NCI-H146 (cell line): ENCODE data around the gene ZFPM1.
"Not testable (repeated sequence)": the region's sequence is repeated elsewhere in the genome, so short reads cannot be mapped to it uniquely, and the experiment has no call there.

Source experiments
- DNase-seq: peaks from one replicate; lab custom pipeline; 2025; lab: John Stamatoyannopoulos, UW

The ZFPM1 gene

DNA sequence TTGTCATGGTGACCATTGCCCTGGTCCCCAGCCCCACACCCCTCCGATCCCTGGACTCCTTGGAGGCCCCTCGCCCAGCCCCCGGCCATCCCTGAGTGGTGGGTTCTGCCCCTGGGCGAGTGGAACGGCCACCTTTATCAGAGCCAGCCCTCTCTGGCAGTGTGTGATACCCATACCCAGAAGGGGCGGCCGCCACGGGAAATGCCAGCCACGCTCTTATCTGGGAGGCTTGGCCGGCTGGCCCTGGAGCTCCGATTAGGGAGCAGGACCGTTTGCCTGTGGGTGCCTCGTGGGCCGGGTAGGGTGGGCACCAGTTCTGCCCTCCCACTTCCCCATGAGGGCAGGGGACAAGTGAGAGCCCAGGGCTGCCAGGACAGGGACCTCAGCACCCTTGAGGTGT, 58.8 kb downstream of the ZFPM1 start:
- no peak for DNase-seq

DNA sequence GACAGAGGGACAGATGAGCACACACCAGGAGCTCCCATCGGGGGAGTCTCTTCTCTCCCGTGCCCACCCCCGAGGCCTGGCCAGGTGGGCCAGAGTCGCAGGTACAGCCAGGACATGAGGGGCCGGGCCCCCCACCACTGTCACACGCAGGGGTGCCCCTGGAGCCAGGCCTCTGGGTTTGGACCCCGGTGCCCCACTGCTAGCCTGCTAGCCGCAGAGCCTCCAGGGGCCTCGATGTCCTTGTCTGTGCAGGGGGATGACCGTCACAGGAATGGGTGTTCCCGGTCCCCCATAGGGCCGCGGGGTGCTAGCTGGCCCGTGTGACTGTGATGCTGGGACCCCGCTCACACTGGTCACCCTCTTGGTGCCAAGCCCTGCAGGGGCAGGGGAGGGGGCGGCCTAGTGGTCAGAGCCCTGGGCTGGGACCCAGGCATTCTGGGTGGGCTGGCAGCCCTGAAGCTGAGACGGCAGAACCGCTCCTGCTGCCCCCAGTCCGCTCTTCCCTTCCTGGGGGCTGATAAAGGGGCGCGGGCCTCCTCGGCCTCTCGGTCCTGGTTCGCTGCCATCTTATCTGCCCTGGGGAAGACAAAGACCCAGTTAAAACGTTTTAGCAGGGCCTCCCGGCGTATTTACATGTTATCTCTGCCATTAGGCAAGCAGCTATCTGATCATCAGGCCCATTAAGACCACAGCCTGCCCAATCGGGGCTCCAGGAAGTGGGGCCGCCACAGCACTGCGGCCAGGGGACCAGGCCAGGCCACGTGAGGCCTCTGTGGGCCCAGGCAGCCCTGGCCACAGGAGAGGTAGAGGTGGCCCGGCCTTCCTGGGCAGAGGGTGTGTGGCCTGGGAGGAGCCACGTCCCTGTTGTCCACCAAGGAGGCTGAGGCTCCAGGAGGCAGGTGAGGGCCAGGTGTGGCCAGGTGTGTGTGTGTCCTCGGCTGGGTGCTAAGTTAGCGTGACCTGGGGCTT, 59.9 kb downstream of the ZFPM1 start:
- no peak for DNase-seq

- no peak for DNase-seq
These were observed 61.0 kb downstream of the ZFPM1 start for GRCh38 chr16:88514070-88514469.

DNA sequence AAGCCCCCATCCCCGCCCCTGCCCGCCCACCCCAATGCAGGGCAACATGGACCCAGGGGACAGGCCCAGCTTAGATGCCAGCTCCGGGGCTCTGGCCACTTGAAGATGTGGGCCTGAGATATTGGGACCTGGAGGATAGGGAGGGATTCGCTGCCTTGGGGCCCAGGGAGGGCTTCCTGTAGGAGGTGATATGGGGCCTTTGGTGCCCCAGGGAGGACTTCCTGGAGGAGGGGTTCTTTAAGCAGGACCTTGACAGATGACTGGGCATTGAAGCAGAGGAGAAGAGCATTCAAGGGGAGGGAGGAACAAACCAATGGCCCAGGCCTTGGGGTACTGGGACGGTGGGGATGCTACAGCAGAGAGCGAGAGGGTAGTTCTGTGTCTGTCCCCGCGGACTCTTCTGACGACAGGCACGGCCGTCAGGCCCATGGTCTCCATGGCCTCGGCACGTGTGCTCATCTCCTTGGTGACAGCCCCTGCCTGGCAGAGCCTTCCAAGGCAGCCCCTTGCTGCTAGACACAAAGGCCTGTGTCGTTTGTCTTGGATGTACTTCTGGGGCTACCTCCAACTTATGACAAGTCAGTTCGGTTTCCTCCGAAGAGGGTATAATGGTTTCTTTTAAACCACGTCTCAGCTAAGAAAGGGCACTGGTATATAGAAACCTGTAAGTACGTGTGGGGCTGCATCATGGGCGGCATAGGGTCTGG, 61.6 kb downstream of the ZFPM1 start:
- DNase-seq = no peak

- no peak for DNase-seq
These were observed 62.3 kb downstream of the ZFPM1 start for GRCh38 chr16:88515371-88515770.

GRCh38 chr16:88515925-88516594, 63.0 kb downstream of the ZFPM1 start:
- no peak for DNase-seq

DNA sequence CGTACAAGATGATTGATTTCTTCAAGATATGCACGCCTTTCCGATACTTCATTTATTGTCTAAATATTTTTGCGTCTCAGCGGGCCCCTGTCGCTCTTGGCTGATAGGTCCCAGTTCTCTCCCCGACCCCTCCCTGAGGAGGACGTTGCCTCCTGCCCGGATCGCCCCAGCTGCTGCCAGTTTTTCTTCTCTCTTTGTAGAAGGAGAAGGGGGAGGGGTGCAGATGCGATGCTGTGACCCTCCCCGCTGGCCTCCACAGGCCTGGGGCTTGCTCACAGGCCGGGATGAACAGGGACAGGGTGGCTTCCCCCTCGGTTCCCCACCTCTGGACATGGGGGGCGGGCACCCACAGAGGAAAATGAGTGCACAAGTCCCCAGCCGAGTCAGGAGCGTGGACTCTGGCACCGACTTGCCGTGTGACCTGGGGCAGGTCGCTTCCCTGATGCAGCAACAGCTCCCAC, 63.6 kb downstream of the ZFPM1 start:
- DNase-seq = no peak

- DNase-seq = not testable (repeated sequence)
These were observed 64.2 kb downstream of the ZFPM1 start for GRCh38 chr16:88517208-88517774.

DNA sequence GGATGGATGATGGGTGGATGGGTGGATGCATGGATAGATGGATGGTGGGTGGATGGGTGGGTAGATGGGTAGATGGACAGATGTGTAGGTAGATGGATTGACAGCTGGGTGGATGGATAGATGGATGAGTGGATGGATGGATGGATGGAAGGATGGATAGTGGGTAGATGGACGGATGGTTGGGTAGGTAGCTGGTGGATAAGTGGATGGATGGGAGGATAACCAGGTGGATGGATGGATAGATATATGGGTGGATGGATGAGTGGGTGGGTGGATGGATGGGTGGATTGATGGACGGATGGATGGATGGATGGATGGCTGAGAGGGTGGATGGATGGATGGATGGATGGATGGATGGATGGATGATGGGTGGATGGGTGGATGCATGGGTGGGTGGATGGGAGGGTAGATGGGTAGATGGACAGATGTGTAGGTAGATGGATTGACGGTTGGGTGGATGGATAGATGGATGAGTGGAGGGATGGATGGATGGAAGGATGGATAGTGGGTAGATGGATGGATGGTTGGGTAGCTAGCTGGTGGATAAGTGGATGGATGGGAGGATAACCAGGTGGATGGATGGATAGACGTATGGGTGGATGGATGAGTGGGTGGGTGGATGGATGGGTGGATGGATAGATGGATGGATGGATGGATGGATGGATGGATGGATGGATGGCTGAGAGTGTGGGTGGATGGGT, 65.5 kb downstream of the ZFPM1 start:
- DNase-seq = not testable (repeated sequence)

DNA sequence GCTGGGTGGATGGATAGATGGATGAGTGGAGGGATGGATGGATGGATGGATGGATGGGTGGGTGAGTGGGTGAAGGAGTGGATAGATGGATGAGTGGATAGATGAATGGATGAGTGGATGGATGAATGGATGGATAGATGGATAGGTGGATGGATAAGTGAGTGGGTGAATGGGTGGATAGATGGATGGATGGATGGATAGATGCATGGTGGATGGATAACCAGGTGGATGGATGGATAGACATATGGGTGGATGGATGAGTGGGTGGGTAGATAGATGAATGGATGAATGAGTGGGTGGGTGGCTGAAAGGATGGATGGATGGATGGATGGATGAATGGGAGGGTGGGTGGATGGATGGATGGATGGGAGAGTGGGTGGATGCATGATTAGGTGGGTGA, 66.2 kb downstream of the ZFPM1 start:
- no peak for DNase-seq

- DNase-seq = no peak
These were observed 67.0 kb downstream of the ZFPM1 start for GRCh38 chr16:88519938-88520653.

- DNase-seq = no peak
These were observed 68.6 kb downstream of the ZFPM1 start for GRCh38 chr16:88521674-88522073.

GRCh38 chr16:88522276-88522949, 69.3 kb downstream of the ZFPM1 start:
- no peak for DNase-seq

DNA sequence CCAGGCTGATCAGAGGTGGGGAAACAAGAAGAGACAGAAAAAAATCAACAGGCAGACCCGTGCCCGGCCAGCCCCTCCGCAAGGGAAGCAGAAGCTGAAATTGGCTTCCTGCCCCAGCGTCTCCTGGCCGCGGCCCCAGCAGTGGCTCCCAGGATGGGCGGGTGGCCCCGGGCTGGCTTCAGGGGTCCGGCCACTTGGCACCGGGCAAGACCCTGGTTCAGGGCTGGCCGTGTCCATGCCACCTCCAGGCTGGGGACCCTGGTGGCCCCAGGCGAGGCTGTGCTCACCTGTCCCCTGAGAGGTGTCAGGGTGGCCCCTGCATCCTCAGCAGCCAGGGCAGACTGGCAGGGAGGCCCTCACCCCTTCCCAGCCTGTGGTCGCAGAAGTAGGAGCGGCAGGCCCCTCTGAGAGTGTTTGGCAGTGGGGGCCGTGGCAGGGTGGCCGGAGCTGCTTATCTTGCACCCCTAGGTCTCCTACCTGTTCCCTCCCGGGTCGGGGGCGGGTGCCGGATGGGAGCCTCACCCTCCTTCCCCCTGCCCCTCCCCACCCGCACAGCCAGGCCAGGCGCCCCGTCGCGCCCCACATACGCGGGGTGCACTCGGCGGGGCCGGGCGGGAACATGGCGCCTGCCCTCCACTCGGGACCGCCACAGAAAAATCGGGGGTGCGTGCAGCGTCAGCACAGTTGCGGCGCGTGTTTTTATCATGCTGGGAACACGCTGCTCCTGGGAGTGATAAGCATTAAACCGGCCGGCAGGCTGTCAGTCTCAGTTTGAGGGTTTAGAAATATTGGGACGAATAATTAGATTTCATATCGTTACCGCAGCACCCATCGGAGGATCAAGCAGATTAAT, 70.5 kb downstream of the ZFPM1 start:
- DNase-seq = no peak

DNA sequence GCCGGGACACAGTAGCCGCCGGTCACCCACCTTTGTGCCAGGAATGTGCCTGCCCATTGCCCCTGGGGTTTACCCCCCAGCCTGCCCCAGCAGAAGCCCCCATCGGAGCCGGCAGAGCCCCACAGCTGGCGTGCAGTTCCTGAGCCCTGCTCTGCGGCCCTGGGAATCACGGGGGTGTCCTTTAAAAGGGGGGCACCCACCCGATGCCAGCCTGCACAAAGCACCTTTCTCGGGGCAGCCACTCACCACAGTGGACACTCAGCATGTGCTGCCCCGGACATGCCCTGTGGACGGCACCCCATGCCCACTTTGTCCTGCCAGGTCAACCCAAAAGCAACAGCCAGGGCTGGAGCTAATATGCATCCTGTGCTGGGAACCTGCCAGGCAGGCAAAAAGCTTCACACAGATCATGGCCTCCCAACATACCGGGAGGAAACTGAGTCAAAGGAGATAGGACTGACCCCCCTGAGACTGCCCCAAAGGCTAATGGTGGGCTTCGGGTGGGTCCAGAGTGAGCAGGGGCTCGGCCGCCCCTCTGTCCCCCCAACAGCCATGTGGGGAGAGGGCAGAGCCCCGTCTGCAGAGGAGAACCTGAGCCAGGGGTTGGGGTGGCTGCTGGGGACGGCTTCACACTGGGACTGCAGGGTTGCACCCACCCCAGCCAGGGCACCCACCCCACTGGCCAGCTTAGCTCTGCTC, 71.3 kb downstream of the ZFPM1 start:
- no peak for DNase-seq

GRCh38 chr16:88524973-88525662, 72.0 kb downstream of the ZFPM1 start:
- DNase-seq = no peak

DNA sequence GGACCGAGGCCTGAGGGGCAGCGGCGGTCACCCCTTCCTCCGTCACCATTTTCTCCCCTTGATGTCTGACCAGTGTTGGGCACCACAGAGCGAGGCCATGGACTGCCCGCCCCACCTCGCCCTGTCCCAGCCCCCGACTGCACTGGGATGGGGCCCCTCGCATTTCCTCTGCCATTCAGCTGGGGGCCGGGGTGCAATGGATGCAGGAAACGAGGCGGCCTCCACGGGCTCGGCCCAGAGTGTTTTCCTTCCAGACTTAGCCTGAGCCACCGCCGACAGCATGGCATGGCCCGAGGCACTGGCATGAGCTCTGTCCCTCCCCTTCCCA, 72.5 kb downstream of the ZFPM1 start:
- no peak for DNase-seq
